ENCODE data around the gene SYTL3. TPM values are rescaled to one million over a fixed set of nuclear protein-coding genes. Genes with fewer than 3 reads are reported as not detected.

Gene SYTL3
- total and polyA plus RNA-seq, 2 experiments from 2014 or later: 0.07 TPM; not detected in 1

DNA sequence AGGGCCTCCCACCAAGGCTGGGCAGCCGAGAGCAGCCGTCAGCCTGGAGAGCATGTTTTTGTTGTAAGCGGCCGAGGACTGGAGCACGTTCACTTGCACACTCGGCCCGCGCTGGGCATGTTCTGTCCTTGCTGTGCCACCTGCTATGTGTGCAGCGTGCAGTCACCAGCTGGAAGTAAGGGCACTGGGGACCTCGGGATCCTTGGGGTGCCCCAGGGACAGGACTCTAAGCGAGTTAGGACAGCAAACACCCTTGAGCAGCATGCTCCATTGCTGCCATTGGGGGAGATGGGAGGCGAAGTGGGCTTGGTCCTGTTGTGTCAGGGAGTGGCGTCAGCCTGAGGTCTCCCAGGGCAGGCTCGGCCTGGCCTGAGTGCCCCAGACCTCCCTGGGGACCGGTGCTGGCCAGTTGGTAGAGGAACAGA is 24.0 kb upstream of the SYTL3 start:
- Histone ChIP-seq H3K4me1 (ENCODE audit: insufficient read depth) (no peaks in the 10 kb centered on the region), H3K27ac (ENCODE audit: low read depth) (no peak overlapping the region), H3F3A (replicated peaks; ENCODE audit: low read depth) (no peaks in the 10 kb centered on the region), H3K4me2 (no peak overlapping the region), H3K27me3 (ENCODE audit: insufficient read depth) (no peaks in the 10 kb centered on the region), H3K4me3 (no peak overlapping the region), H2AFZ (no peak overlapping the region), H3K36me3 (ENCODE audit: insufficient read depth) (peaks cover 10% of the 10 kb centered on the region; the same call in 1 of the 2 replicates), H3K9me2 (ENCODE audit: insufficient read depth) (no peaks in the 10 kb centered on the region), H3K79me2 (replicated peaks; ENCODE audit: insufficient read depth) (no peaks in the 10 kb centered on the region), H4K20me1 (replicated peaks; ENCODE audit: insufficient read depth) (peaks cover 2% of the 10 kb centered on the region)
- ATAC-seq (no peak), DNase-seq (ENCODE audit: low spot score) (no peak)
- Mint-ChIP-seq H3K4me3 (no peak overlapping the region), H3K27ac (no peak overlapping the region), H3K9me3 (no peaks in the 10 kb centered on the region), H3K27me3 (ENCODE audit: insufficient read depth, low read depth, poor library complexity) (peaks cover 21% of the 10 kb centered on the region), H3K36me3 (ENCODE audit: low read depth) (peaks cover 62% of the 10 kb centered on the region), H3K4me1 (peaks cover 23% of the 10 kb centered on the region)
- TF ChIP-seq ZNF114 (CRISPR knock-in tag; IDR thresholded peaks at IDR 0.05): no peak
- TF ChIP-seq, protein P1, sequence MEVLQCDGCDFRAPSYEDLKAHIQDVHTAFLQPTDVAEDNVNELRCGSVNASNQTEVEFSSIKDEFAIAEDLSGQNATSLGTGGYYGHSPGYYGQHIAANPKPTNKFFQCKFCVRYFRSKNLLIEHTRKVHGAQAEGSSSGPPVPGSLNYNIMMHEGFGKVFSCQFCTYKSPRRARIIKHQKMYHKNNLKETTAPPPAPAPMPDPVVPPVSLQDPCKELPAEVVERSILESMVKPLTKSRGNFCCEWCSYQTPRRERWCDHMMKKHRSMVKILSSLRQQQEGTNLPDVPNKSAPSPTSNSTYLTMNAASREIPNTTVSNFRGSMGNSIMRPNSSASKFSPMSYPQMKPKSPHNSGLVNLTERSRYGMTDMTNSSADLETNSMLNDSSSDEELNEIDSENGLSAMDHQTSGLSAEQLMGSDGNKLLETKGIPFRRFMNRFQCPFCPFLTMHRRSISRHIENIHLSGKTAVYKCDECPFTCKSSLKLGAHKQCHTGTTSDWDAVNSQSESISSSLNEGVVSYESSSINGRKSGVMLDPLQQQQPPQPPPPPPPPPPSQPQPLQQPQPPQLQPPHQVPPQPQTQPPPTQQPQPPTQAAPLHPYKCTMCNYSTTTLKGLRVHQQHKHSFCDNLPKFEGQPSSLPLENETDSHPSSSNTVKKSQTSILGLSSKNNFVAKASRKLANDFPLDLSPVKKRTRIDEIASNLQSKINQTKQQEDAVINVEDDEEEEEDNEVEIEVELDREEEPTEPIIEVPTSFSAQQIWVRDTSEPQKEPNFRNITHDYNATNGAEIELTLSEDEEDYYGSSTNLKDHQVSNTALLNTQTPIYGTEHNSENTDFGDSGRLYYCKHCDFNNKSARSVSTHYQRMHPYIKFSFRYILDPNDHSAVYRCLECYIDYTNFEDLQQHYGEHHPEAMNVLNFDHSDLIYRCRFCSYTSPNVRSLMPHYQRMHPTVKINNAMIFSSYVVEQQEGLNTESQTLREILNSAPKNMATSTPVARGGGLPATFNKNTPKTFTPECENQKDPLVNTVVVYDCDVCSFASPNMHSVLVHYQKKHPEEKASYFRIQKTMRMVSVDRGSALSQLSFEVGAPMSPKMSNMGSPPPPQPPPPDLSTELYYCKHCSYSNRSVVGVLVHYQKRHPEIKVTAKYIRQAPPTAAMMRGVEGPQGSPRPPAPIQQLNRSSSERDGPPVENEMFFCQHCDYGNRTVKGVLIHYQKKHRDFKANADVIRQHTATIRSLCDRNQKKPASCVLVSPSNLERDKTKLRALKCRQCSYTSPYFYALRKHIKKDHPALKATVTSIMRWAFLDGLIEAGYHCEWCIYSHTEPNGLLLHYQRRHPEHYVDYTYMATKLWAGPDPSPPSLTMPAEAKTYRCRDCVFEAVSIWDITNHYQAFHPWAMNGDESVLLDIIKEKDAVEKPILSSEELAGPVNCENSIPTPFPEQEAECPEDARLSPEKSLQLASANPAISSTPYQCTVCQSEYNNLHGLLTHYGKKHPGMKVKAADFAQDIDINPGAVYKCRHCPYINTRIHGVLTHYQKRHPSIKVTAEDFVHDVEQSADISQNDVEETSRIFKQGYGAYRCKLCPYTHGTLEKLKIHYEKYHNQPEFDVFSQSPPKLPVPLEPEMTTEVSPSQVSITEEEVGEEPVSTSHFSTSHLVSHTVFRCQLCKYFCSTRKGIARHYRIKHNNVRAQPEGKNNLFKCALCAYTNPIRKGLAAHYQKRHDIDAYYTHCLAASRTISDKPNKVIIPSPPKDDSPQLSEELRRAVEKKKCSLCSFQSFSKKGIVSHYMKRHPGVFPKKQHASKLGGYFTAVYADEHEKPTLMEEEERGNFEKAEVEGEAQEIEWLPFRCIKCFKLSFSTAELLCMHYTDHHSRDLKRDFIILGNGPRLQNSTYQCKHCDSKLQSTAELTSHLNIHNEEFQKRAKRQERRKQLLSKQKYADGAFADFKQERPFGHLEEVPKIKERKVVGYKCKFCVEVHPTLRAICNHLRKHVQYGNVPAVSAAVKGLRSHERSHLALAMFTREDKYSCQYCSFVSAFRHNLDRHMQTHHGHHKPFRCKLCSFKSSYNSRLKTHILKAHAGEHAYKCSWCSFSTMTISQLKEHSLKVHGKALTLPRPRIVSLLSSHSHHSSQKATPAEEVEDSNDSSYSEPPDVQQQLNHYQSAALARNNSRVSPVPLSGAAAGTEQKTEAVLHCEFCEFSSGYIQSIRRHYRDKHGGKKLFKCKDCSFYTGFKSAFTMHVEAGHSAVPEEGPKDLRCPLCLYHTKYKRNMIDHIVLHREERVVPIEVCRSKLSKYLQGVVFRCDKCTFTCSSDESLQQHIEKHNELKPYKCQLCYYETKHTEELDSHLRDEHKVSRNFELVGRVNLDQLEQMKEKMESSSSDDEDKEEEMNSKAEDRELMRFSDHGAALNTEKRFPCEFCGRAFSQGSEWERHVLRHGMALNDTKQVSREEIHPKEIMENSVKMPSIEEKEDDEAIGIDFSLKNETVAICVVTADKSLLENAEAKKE (CRISPR knock-in tag; IDR thresholded peaks at IDR 0.05): no peak
- no peak for TF ChIP-seq JUNB (IDR thresholded peaks at IDR 0.05; ENCODE audit: unreplicated experiment)
- TF ChIP-seq, protein P2, sequence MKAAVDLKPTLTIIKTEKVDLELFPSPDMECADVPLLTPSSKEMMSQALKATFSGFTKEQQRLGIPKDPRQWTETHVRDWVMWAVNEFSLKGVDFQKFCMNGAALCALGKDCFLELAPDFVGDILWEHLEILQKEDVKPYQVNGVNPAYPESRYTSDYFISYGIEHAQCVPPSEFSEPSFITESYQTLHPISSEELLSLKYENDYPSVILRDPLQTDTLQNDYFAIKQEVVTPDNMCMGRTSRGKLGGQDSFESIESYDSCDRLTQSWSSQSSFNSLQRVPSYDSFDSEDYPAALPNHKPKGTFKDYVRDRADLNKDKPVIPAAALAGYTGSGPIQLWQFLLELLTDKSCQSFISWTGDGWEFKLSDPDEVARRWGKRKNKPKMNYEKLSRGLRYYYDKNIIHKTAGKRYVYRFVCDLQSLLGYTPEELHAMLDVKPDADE (IDR thresholded peaks at IDR 0.05): no peak
- no peak for TF ChIP-seq CREB1 (CRISPR knock-in tag; IDR thresholded peaks at IDR 0.05; ENCODE audit: low read depth)
- TF ChIP-seq EZH2 (IDR thresholded peaks at IDR 0.05; ENCODE audit: low read depth, unreplicated experiment): no peak
- no peak for TF ChIP-seq POLR2AphosphoS5 (IDR thresholded peaks at IDR 0.05; ENCODE audit: low read depth)
- TF ChIP-seq, protein P3, sequence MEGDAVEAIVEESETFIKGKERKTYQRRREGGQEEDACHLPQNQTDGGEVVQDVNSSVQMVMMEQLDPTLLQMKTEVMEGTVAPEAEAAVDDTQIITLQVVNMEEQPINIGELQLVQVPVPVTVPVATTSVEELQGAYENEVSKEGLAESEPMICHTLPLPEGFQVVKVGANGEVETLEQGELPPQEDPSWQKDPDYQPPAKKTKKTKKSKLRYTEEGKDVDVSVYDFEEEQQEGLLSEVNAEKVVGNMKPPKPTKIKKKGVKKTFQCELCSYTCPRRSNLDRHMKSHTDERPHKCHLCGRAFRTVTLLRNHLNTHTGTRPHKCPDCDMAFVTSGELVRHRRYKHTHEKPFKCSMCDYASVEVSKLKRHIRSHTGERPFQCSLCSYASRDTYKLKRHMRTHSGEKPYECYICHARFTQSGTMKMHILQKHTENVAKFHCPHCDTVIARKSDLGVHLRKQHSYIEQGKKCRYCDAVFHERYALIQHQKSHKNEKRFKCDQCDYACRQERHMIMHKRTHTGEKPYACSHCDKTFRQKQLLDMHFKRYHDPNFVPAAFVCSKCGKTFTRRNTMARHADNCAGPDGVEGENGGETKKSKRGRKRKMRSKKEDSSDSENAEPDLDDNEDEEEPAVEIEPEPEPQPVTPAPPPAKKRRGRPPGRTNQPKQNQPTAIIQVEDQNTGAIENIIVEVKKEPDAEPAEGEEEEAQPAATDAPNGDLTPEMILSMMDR (conservative IDR thresholded peaks at IDR 0.05; ENCODE audit: low read depth in 2 of 2): no peak
- TF ChIP-seq NANOG (IDR thresholded peaks at IDR 0.05; ENCODE audit: borderline replicate concordance): no peak
- no peak for TF ChIP-seq ZNF331 (CRISPR knock-in tag; IDR thresholded peaks at IDR 0.05; ENCODE audit: low read depth)
- TF ChIP-seq STAT1 (IDR thresholded peaks at IDR 0.05; ENCODE audit: unreplicated experiment): no peak
- TF ChIP-seq, protein P4, sequence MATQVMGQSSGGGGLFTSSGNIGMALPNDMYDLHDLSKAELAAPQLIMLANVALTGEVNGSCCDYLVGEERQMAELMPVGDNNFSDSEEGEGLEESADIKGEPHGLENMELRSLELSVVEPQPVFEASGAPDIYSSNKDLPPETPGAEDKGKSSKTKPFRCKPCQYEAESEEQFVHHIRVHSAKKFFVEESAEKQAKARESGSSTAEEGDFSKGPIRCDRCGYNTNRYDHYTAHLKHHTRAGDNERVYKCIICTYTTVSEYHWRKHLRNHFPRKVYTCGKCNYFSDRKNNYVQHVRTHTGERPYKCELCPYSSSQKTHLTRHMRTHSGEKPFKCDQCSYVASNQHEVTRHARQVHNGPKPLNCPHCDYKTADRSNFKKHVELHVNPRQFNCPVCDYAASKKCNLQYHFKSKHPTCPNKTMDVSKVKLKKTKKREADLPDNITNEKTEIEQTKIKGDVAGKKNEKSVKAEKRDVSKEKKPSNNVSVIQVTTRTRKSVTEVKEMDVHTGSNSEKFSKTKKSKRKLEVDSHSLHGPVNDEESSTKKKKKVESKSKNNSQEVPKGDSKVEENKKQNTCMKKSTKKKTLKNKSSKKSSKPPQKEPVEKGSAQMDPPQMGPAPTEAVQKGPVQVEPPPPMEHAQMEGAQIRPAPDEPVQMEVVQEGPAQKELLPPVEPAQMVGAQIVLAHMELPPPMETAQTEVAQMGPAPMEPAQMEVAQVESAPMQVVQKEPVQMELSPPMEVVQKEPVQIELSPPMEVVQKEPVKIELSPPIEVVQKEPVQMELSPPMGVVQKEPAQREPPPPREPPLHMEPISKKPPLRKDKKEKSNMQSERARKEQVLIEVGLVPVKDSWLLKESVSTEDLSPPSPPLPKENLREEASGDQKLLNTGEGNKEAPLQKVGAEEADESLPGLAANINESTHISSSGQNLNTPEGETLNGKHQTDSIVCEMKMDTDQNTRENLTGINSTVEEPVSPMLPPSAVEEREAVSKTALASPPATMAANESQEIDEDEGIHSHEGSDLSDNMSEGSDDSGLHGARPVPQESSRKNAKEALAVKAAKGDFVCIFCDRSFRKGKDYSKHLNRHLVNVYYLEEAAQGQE (IDR thresholded peaks at IDR 0.05; ENCODE audit: unreplicated experiment): no peak
- no peak for TF ChIP-seq EZH2phosphoT487 (IDR thresholded peaks at IDR 0.05; ENCODE audit: unreplicated experiment)
